ENCODE data around the gene GCN1.

Gene GCN1

GRCh38 chr12:120229487-120230325, 35.2 kb upstream of the GCN1 start:
- no peak for DNase-seq

GRCh38 chr12:120229071-120229486, 34.6 kb upstream of the GCN1 start:
- DNase-seq = no peak

- no peak for DNase-seq
Observed at GRCh38 chr12:120228291-120229070, 34.0 kb upstream of the GCN1 start.

- DNase-seq = no peak
Observed at GRCh38 chr12:120228041-120228290, 33.5 kb upstream of the GCN1 start.

GRCh38 chr12:120227233-120228040, 32.9 kb upstream of the GCN1 start:
- no peak for DNase-seq

- no peak for DNase-seq
Observed at GRCh38 chr12:120225852-120226640, 31.5 kb upstream of the GCN1 start.

GRCh38 chr12:120225200-120225558, 30.7 kb upstream of the GCN1 start:
- DNase-seq = no peak

- no peak for DNase-seq
Observed at GRCh38 chr12:120224304-120225199, 30.0 kb upstream of the GCN1 start.

GRCh38 chr12:120223458-120224303, 29.2 kb upstream of the GCN1 start:
- no peak for DNase-seq

GRCh38 chr12:120222288-120222832, 27.8 kb upstream of the GCN1 start:
- DNase-seq = no peak

GRCh38 chr12:120221576-120221900, 27.0 kb upstream of the GCN1 start:
- no peak for DNase-seq

GRCh38 chr12:120220838-120221575, 26.5 kb upstream of the GCN1 start:
- no peak for DNase-seq

GRCh38 chr12:120218680-120219606, 24.4 kb upstream of the GCN1 start:
- DNase-seq = no peak

- DNase-seq = peak; percentile 62
Observed at GRCh38 chr12:120216742-120217605, 22.5 kb upstream of the GCN1 start.

GRCh38 chr12:120215766-120216735, 21.5 kb upstream of the GCN1 start:
- DNase-seq = no peak

GRCh38 chr12:120215357-120215735, 20.8 kb upstream of the GCN1 start:
- DNase-seq = no peak
